ENCODE data around the gene TESMIN. TPM values are rescaled to one million over a fixed set of nuclear protein-coding genes. Genes with fewer than 3 reads are reported as not detected.
A peak's percentile ranks its signal among the peaks of the same experiment; 100 is the strongest.

TESMIN gene
- total and polyA plus RNA-seq, 2 of the 13 experiments (the other 11 are each of a cell fraction or from before 2014, with no cell fraction given) = 0.15 to 0.45 TPM

GRCh38 chr11:68659158-68659921, 92.0 kb downstream of the TESMIN start:
- POLR2A ChIA-PET = no interaction called here
- Histone ChIP-seq H3K4me2 (ENCODE audit: low read depth, low read length) (no peak overlapping the region), H3K4me3 (replicated peaks in 1 of 3; ENCODE audit: insufficient read depth in 1 of 3, low read depth in 2 of 3, low read length in 3 of 3) (no peak overlapping the region)
- TF ChIP-seq ARID2 (CRISPR knock-in tag; IDR thresholded peaks at IDR 0.05; ENCODE audit: borderline replicate concordance) (no peak), TEAD3 (CRISPR knock-in tag; optimal IDR thresholded peaks at IDR 0.05; ENCODE audit: borderline replicate concordance) (peak; percentile 11), NR2F1 (CRISPR knock-in tag; IDR thresholded peaks at IDR 0.05) (no peak), CENPX (CRISPR knock-in tag; IDR thresholded peaks at IDR 0.05) (no peak), ARID5B (CRISPR knock-in tag; IDR thresholded peaks at IDR 0.05) (0 out of 2 replicates have a peak, but pooled peaks have one; percentile 9), ZNF232 (CRISPR knock-in tag; IDR thresholded peaks at IDR 0.05; ENCODE audit: borderline replicate concordance) (no peak), HDAC2 (CRISPR knock-in tag; IDR thresholded peaks at IDR 0.05) (no peak), HNF1B (CRISPR knock-in tag; IDR thresholded peaks at IDR 0.05) (no peak), SOX6 (IDR thresholded peaks at IDR 0.05) (no peak), SOX6 (CRISPR knock-in tag; IDR thresholded peaks at IDR 0.05) (0 out of 2 replicates have a peak, but pooled peaks have one; percentile 15), KLF12 (CRISPR knock-in tag; IDR thresholded peaks at IDR 0.05; ENCODE audit: borderline replicate concordance) (no peak), ZNF17 (CRISPR knock-in tag; IDR thresholded peaks at IDR 0.05) (no peak), MAZ (IDR thresholded peaks at IDR 0.05; ENCODE audit: borderline replicate concordance, low read depth, low read length) (no peak), MAZ (CRISPR knock-in tag; IDR thresholded peaks at IDR 0.05; ENCODE audit: low read depth) (no peak), SP2 (CRISPR knock-in tag; IDR thresholded peaks at IDR 0.05) (no peak), CENPT (CRISPR knock-in tag; IDR thresholded peaks at IDR 0.05; ENCODE audit: low read depth) (no peak)

More at GRCh38 chr11:68659158-68659921, 92.0 kb downstream of the TESMIN start:
- FAIRE-seq = no peak
- peak; percentile 55 for DNase-seq (ENCODE audit: low spot score)
- peak; percentile 80 for ATAC-seq
- H2AFZ ChIP-seq (ENCODE audit: low read length) = no peak overlapping the region
- H4K20me1 ChIP-seq (ENCODE audit: insufficient read depth, low read length) = no peaks in the 10 kb centered on the region
- 24% methylated on average over 20 of the region's 22 CpGs for WGBS (ENCODE audit: low lambda C conversion rate)
- CTCF ChIA-PET (ENCODE audit: low intra/inter-chr PET ratio, low total read pairs) = no interaction called here
- BruUV-seq (replicated peaks) = no TSS peak
- no peak overlapping the region for H3K27ac ChIP-seq (ENCODE audit: extremely low read length, insufficient read depth, low read length)
- no peaks in the 10 kb centered on the region for H3K9me3 ChIP-seq (ENCODE audit: low read length)
- H3K9ac ChIP-seq (ENCODE audit: insufficient read depth, low read depth, low read length) = no peak overlapping the region
- H3K79me2 ChIP-seq (ENCODE audit: insufficient read depth, low read length) = no peaks in the 10 kb centered on the region
- H3K4me1 ChIP-seq (ENCODE audit: insufficient read depth, low read length) = peaks cover 5% of the 10 kb centered on the region
- intact Hi-C loops (cut with micrococcal nuclease; ENCODE audit: unreplicated experiment) (loop anchor here (10.0 kb wide), 1 partner anchor 145 kb away; no protein-coding TSS in a partner anchor), in situ Hi-C loops (cut with HindIII; ENCODE audit: extremely low pct_ligation_motif_present, low pct_unique_long_range_greater_than_20kb) (no loop called here)
- H3K27me3 ChIP-seq (ENCODE audit: control insufficient read depth in 1 of 2, insufficient read depth in 2 of 2, low read length in 2 of 2) = peaks cover 10 to 74% of the 10 kb centered on the region in 2 experiments
- no peaks in the 10 kb centered on the region for H3K36me3 ChIP-seq (replicated peaks in 1 of 2; ENCODE audit: control insufficient read depth in 1 of 2, insufficient read depth in 2 of 2, low read length in 2 of 2)

All from HepG2 (cell line).